VCaP (cell line): ENCODE results near the gene TRMT11.
"Not testable (repeated sequence)": the region's sequence is repeated elsewhere in the genome, so short reads cannot be mapped to it uniquely, and the experiment has no call there.

Experiments used
- H3K27ac ChIP-seq: fragments of 450-650 bp; 2 replicates; pipeline ENCODE4 v1.5.1; 2017
- CTCF ChIP-seq: fragments of 450-650 bp; conservative IDR thresholded peaks from 2 replicates; pipeline ENCODE4 v1.5.1; 2017; ENCODE audit warnings: mild to moderate bottlenecking, moderate library complexity

TRMT11 gene

DNA sequence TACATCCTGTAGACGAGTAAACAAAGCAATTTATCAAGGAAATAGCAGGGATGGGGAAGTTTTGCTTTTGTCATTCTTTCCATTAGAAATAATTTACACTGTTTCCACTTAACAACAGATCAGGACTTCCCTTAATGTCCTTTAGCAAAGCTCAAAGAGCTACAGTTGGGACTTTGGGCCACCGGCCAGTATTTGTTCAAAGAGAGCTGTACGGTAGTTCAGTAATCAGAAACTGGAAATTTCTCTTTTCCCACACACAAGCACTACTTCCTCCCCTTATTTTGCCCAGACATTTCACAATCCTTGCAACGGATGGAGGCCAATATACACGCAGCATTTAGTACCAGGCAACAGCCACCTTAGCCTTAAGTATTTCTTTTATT, 41.9 kb upstream of the TRMT11 start:
- TF ChIP-seq CTCF, result no peak
- peak overlapping the region; percentile 18; the same call in 1 of the 2 replicates for H3K27ac ChIP-seq

GRCh38 chr6:125944896-125945295, 41.4 kb upstream of the TRMT11 start:
- TF ChIP-seq CTCF, result no peak
- H3K27ac ChIP-seq, result peak overlapping the region; percentile 18; the same call in 1 of the 2 replicates

DNA sequence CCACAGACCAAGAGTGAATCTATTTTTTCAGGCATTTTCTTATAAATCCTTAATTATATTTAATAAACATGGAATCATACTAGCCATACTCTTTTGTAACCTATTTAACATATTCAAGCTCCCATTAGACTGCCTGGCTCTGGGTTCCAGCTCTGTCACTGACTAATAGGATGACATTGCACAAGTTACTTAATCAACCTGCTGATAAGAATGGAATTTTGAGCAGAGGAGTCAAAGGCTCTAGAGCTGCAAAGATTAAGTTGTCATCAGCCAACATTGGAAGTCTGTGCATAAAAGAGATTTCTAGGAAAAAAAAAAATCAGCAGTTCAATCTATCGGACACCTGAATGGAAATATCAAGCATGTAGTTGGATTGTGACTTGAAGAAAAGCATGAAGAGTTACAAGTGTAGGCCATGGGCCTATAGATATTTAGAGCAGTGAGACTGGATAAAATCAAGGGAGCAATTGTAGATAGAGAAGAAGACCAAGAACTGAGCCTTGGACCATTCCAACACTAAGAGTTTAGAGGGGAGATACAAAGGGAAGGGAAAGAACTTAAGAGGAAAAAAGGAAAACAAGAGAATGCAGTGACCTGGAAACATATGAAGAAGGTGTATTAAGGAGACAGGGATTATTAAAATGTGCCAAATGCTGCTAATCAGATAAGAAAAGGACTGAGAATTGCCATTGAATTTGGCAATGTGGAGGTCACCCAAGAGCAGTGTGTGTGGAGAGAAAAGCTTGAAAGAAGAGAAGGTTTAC, 40.8 kb upstream of the TRMT11 start:
- TF ChIP-seq CTCF, result no peak
- no peak overlapping the region for H3K27ac ChIP-seq

- TF ChIP-seq CTCF, result no peak
- no peak overlapping the region for H3K27ac ChIP-seq
Observed at GRCh38 chr6:125947615-125948014, 38.7 kb upstream of the TRMT11 start.

DNA sequence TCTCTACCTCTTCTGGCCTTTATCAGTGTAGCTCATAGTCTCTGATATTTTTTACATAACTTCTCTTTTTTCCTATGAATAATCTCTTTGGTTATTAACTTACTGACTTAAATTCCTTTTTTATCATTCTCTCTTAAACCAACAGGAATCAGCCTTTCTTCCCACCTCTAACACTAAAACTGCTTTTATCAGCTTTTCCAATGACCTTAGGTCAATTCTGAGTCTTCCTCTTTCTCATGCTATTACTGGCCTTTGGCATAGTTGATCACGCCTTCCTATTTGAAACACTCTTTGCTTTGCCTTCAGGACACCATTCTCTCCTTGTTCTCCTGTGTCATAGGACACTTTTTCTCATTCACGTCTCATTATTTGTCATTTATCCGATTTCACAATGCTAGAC, 37.9 kb upstream of the TRMT11 start:
- TF ChIP-seq CTCF, result no peak
- H3K27ac ChIP-seq, result no peak overlapping the region

DNA sequence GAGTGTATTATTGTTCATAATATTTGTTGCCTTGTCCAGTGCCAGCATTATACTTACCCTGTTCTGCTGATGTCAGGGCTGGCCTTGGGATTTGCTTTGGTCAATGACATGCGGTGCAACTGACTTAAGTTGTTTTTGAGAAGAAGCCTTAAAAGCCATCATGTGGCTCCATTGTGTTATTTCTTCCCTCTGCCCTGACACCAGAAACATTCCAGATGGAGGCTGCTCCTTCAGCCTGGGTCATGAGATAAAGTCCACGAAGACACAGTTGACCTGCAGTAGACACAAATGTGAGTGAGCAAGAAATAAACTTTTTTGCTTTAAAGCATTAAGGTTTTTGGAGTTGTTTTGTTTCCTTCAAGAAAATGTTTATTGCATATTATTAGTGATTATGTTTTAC, 37.3 kb upstream of the TRMT11 start:
- H3K27ac ChIP-seq, result no peak overlapping the region
- TF ChIP-seq CTCF, result no peak

DNA sequence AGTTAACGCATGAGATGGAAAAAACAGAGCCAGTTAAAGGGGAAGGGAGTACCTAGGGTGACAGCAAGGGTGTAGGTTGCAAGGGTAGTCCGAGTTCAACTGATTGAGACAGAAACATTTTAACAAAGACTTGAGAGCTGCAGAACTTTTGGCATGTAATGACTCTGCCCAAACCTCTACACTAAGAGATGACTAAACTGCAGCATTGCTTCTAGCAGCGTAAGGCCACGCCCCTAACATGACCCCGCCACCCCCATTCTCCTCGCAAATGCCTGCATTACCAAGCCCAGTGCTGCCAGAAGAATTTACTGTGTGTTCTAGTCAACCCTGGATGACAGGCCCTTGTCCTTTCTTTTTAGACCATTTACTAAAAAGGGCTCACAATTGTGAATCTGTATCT, 36.0 kb upstream of the TRMT11 start:
- no peak for TF ChIP-seq CTCF
- no peak overlapping the region for H3K27ac ChIP-seq

DNA sequence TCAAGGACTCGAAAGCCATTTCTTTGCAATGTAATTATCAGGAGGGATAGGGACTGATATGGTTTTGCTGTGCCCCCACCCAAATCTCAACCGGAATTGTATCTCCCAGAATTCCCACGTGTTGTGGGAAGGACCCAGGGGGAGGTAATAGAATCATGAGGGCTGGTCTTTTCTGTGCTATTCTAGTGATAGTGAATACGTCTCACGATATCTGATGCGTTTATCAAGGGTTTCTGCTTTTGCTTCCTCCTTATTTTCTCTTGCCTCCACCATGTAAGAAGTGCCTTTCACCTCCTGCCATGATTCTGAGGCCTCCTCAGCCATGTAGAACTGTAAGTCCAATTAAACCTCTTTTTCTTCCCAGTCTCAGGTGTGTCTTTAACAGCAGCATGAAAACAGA, 35.6 kb upstream of the TRMT11 start:
- not testable (repeated sequence) for H3K27ac ChIP-seq
